PC-9 (cell line): ENCODE results near the gene DYNC2H1. TPM values are rescaled to one million over a fixed set of nuclear protein-coding genes. Genes with fewer than 3 reads are reported as not detected.

Experiments
- BruUV-seq: library from RNA; stranded (reverse); fragments of 400-500 nt; replicated peaks from 2 replicates; lab custom pipeline; 2021; lab: Mats Ljungman, UMichigan
- CTCF ChIA-PET: fragments of 300-600 bp; sonication (Branson Sonifier 250); formaldehyde crosslinking; loops from one replicate; lab custom pipeline; 2022; ENCODE audit warnings: antibody characterized with exemption; lab: Charles Lee
- POLR2A ChIA-PET: fragments of 300-600 bp; sonication (Branson Sonifier 250); formaldehyde crosslinking; loops from one replicate; lab custom pipeline; 2022; ENCODE audit warnings: antibody characterized with exemption; ENCODE audit not compliant: unreplicated experiment; lab: Charles Lee
- DNase-seq, 2 experiments: peaks; one replicate each; pipeline versions ENCODE4 v3.0.0 to v3.0.0-alpha.2; 2015 to 2022; ENCODE audit warnings: mixed read lengths in 1 of 2
- H2AFZ ChIP-seq: fragments of 200-600 bp; sonication (generic); 2 replicates; pipeline ENCODE4 v1.8.1; 2017; ENCODE audit warnings: antibody characterized with exemption
- H3F3A ChIP-seq: fragments of 200-600 bp; sonication (generic); 2 replicates; pipeline ENCODE4 v1.8.1; 2017; ENCODE audit warnings: antibody characterized with exemption, mild to moderate bottlenecking, low read depth; ENCODE audit not compliant: insufficient read depth
- H3K27ac ChIP-seq: fragments of 200-600 bp; sonication (generic); 2 replicates; pipeline ENCODE4 v1.6.1; 2016; ENCODE audit warnings: mixed run types
- H3K27me3 ChIP-seq: fragments of 200-600 bp; sonication (generic); 2 replicates; pipeline ENCODE4 v1.6.1; 2016; ENCODE audit warnings: low read depth, mixed run types; ENCODE audit not compliant: insufficient read depth
- H3K36me3 ChIP-seq: fragments of 200-600 bp; sonication (generic); 2 replicates; pipeline ENCODE4 v1.6.1; 2016; ENCODE audit warnings: low read depth, mixed run types
- H3K4me1 ChIP-seq: fragments of 200-600 bp; sonication (generic); replicated peaks from 2 replicates; pipeline ENCODE4 v1.6.1; 2016; ENCODE audit warnings: mixed run types; ENCODE audit not compliant: insufficient read depth
- H3K4me2 ChIP-seq: fragments of 200-600 bp; sonication (generic); 2 replicates; pipeline ENCODE4 v1.6.1; 2017; ENCODE audit warnings: mixed run types
- H3K4me3 ChIP-seq: fragments of 200-600 bp; sonication (generic); 2 replicates; pipeline ENCODE4 v1.6.1; 2016; ENCODE audit warnings: mixed run types
- H3K79me2 ChIP-seq: fragments of 200-600 bp; sonication (generic); 2 replicates; pipeline ENCODE4 v1.6.1; 2017; ENCODE audit warnings: low read depth, mixed run types
- H3K9me2 ChIP-seq: fragments of 200-600 bp; sonication (generic); 2 replicates; pipeline ENCODE4 v1.8.1; 2017; ENCODE audit warnings: mild to moderate bottlenecking; ENCODE audit not compliant: insufficient read depth
- H3K9me3 ChIP-seq: fragments of 200-600 bp; sonication (generic); 2 replicates; pipeline ENCODE4 v1.8.1; 2016; ENCODE audit warnings: low read depth; ENCODE audit not compliant: insufficient read depth
- H4K20me1 ChIP-seq: fragments of 200-600 bp; sonication (generic); 2 replicates; pipeline ENCODE4 v1.8.1; 2017; ENCODE audit not compliant: insufficient read depth
- EZH2 ChIP-seq: fragments of 200-600 bp; sonication (generic); IDR thresholded peaks from 2 replicates; pipeline ENCODE4 v1.8.0; 2017; ENCODE audit warnings: antibody characterized with exemption, low read depth
- intact Hi-C: fragments of 100-400 bp; cut with micrococcal nuclease; formaldehyde crosslinking; loops from one replicate; pipeline ENCODE4 v1.10.0; 2022; ENCODE audit not compliant: unreplicated experiment
- total RNA-seq: library from RNA; stranded (reverse); gene quantifications from 2 replicates; pipeline ENCODE4 v1.2.3, GENCODE V29; 2021
- TF ChIP-seq, protein P1 (sequence below): fragments of 200-600 bp; sonication (generic); conservative IDR thresholded peaks from 2 replicates; pipeline ENCODE4 v1.6.1; 2017; ENCODE audit warnings: mixed run types, antibody characterized with exemption, mild to moderate bottlenecking, moderate library complexity

Gene DYNC2H1
- total RNA-seq, 1 experiment from 2014 or later: 12.2 TPM

DNA sequence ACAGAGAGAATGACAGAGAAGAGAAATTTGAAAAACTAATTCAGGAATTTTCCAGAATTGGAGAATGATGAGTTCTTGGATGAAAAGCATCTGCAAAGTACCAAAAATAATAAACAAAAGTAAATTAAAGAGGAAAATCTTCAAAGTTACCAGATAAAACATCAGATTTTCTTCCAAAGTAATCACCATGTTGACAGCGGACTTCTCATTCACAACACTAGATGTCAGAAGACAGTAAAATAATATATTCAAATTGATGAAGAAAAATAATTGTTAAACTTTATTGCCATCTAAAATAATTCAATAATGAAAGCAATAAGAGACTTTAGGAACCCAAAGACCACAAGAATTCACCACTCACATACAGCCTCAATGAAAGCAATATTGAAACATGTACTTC lies 355.2 kb downstream of the DYNC2H1 start:
- no peak overlapping the region for H3K4me2 ChIP-seq
- no peak overlapping the region for H3K4me3 ChIP-seq
- ChIA-PET POLR2A (no interaction called here), CTCF (no interaction called here)
- no peak for DNase-seq
- TF ChIP-seq EZH2: no peak
- TF ChIP-seq, protein P1, sequence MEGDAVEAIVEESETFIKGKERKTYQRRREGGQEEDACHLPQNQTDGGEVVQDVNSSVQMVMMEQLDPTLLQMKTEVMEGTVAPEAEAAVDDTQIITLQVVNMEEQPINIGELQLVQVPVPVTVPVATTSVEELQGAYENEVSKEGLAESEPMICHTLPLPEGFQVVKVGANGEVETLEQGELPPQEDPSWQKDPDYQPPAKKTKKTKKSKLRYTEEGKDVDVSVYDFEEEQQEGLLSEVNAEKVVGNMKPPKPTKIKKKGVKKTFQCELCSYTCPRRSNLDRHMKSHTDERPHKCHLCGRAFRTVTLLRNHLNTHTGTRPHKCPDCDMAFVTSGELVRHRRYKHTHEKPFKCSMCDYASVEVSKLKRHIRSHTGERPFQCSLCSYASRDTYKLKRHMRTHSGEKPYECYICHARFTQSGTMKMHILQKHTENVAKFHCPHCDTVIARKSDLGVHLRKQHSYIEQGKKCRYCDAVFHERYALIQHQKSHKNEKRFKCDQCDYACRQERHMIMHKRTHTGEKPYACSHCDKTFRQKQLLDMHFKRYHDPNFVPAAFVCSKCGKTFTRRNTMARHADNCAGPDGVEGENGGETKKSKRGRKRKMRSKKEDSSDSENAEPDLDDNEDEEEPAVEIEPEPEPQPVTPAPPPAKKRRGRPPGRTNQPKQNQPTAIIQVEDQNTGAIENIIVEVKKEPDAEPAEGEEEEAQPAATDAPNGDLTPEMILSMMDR: 0 out of 2 replicates have a peak, but pooled peaks have one; percentile 16
- no peaks in the 10 kb centered on the region for H3F3A ChIP-seq
- no peaks in the 10 kb centered on the region for H3K9me3 ChIP-seq
- H3K4me1 ChIP-seq: no peaks in the 10 kb centered on the region
- no TSS peak for BruUV-seq
- H2AFZ ChIP-seq: no peak overlapping the region
- H3K27ac ChIP-seq: no peak overlapping the region
- H4K20me1 ChIP-seq: no peaks in the 10 kb centered on the region
- H3K79me2 ChIP-seq: no peaks in the 10 kb centered on the region
- H3K36me3 ChIP-seq: no peaks in the 10 kb centered on the region
- H3K27me3 ChIP-seq: no peaks in the 10 kb centered on the region
- intact Hi-C loops: no loop called here
- H3K9me2 ChIP-seq: no peaks in the 10 kb centered on the region

DNA sequence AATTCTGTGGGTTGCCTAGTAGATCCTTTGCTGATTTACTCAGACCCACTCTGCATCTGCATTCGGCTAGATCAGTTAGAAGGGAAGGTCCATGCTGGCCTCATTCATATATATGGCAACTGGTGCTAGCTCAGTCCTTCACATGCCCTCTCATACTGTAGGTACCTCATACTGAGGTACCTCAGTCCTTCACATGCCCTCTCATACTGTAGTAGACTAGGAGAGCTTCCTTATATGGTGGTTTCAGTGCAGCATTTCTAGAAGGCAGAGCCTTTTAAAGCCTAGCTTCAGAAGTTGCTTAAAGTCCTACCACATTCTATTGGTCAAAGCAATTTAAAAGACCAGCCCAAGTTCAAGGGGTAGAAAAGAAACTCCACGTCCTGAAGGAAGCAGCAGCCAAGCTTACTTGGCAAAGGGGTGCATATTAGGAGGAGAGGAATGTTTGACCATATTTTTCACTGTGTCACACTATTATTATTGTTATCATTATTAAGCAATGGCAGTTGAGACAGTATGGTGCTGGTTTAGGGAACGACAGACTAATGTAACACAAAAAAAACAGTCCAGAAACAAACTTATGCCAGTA lies 356.4 kb downstream of the DYNC2H1 start:
- DNase-seq: no peak
- intact Hi-C loops: no loop called here
- Histone ChIP-seq H3K4me2 (no peak overlapping the region), H3K4me1 (no peaks in the 10 kb centered on the region), H3K27ac (no peak overlapping the region), H4K20me1 (no peaks in the 10 kb centered on the region), H3F3A (no peaks in the 10 kb centered on the region), H3K9me2 (no peaks in the 10 kb centered on the region), H3K79me2 (no peaks in the 10 kb centered on the region), H2AFZ (no peak overlapping the region), H3K4me3 (no peak overlapping the region), H3K27me3 (no peaks in the 10 kb centered on the region), H3K36me3 (no peaks in the 10 kb centered on the region), H3K9me3 (no peaks in the 10 kb centered on the region)
- TF ChIP-seq, protein P1: no peak
- no peak for TF ChIP-seq EZH2
- ChIA-PET POLR2A (no interaction called here), CTCF (no interaction called here)
- no TSS peak for BruUV-seq

DNA sequence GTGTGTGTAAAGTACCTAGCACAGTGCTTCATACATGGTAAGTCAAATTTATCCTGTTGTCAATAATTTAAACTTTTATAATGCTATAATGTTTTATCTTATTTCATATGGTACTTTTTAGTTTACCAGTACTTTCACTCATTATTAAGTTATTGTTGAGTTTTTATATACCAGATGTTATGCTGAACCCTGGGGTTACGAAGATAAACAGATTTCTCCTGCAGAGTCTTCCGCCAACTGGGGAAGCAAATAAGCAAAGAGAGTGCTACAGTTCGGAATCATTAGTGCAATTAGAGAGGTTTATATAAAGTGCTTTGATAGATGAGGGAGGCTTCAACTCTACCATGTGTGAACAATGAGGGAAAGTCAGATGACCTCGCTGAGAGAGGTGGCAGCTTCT lies 362.3 kb downstream of the DYNC2H1 start:
- Histone ChIP-seq H3K4me2 (no peak overlapping the region), H3K79me2 (no peaks in the 10 kb centered on the region), H3K27ac (no peak overlapping the region), H3K27me3 (no peaks in the 10 kb centered on the region), H2AFZ (no peak overlapping the region), H3F3A (no peaks in the 10 kb centered on the region), H3K4me1 (no peaks in the 10 kb centered on the region), H3K9me2 (no peaks in the 10 kb centered on the region), H3K4me3 (no peak overlapping the region), H3K9me3 (no peaks in the 10 kb centered on the region; the same call in 1 of the 2 replicates), H3K36me3 (no peaks in the 10 kb centered on the region), H4K20me1 (no peaks in the 10 kb centered on the region)
- no TSS peak for BruUV-seq
- CTCF ChIA-PET: no interaction called here
- intact Hi-C loops: no loop called here
- POLR2A ChIA-PET: no interaction called here
- TF ChIP-seq, protein P1: no peak
- DNase-seq: no peak
